Large intestine (tissue), 12 donors: ENCODE measurements around the gene DYNLRB2. TPM values are rescaled to one million over a fixed set of nuclear protein-coding genes. Genes with fewer than 3 reads are reported as not detected.

Experiments used
- DNase-seq, 2 donors: peaks; one replicate each; pipeline versions ENCODE4 v3.0.0 to v3.0.0-alpha.2; 2013
- H3K27ac ChIP-seq: one replicate; pipeline ENCODE4 v1.5.1; 2013; ENCODE audit warnings: low read length
- H3K27me3 ChIP-seq: 2 replicates; pipeline ENCODE4 v1.6.1; 2013; ENCODE audit warnings: low read length; ENCODE audit not compliant: control insufficient read depth, insufficient read depth
- H3K36me3 ChIP-seq: 2 replicates; pipeline ENCODE4 v1.6.1; 2013; ENCODE audit warnings: low read length; ENCODE audit not compliant: control insufficient read depth, insufficient read depth
- H3K4me1 ChIP-seq: one replicate; pipeline ENCODE4 v1.6.1; 2013; ENCODE audit warnings: low read length; ENCODE audit not compliant: control insufficient read depth, insufficient read depth
- H3K4me3 ChIP-seq: one replicate; pipeline ENCODE4 v1.5.1; 2013; ENCODE audit warnings: low read length
- H3K9me3 ChIP-seq: one replicate; pipeline ENCODE4 v1.6.1; 2013; ENCODE audit warnings: mild to moderate bottlenecking, low read depth, low read length, moderate library complexity; ENCODE audit not compliant: control insufficient read depth
- WGBS: methylation state at CpG from one replicate; pipeline ENCODE4 v1.1.5; 2013; ENCODE audit warnings: low lambda C conversion rate; ENCODE audit not compliant: insufficient coverage; 5-methylcytosine and 5-hydroxymethylcytosine counted together
- long read RNA-seq, 11 donors: transcript quantifications; one replicate each; lab custom pipeline, GENCODE V29; 2026
- polyA plus RNA-seq: library from polyadenylated mRNA; unstranded; fragments of 120-200 nt; gene quantifications from one replicate; pipeline ENCODE4 v1.2.1, GENCODE V29; 2013

Gene DYNLRB2
- polyA plus RNA-seq: 0.52 TPM
- long read RNA-seq, donor 1: 0 reads
- long read RNA-seq, donor 2, partial matches to known transcripts: 0 of 1 reads
- long read RNA-seq, donor 2, other reads (novel, unspliced or antisense): 0 of 1 reads
- long read RNA-seq, donor 3: 0 reads
- long read RNA-seq, donor 4: 0 reads
- long read RNA-seq, donor 5: 0 reads
- long read RNA-seq, donor 6: 0 reads
- long read RNA-seq, donor 7: 0 reads
- long read RNA-seq, donor 8, partial matches to known transcripts: 0 of 1 reads
- long read RNA-seq, donor 8, other reads (novel, unspliced or antisense): 0 of 1 reads
- long read RNA-seq, donor 9, partial matches to known transcripts: 0 of 1 reads
- long read RNA-seq, donor 9, other reads (novel, unspliced or antisense): 0 of 1 reads
- long read RNA-seq, donor 10: 0 reads
- long read RNA-seq, donor 11: 0 reads

DNA sequence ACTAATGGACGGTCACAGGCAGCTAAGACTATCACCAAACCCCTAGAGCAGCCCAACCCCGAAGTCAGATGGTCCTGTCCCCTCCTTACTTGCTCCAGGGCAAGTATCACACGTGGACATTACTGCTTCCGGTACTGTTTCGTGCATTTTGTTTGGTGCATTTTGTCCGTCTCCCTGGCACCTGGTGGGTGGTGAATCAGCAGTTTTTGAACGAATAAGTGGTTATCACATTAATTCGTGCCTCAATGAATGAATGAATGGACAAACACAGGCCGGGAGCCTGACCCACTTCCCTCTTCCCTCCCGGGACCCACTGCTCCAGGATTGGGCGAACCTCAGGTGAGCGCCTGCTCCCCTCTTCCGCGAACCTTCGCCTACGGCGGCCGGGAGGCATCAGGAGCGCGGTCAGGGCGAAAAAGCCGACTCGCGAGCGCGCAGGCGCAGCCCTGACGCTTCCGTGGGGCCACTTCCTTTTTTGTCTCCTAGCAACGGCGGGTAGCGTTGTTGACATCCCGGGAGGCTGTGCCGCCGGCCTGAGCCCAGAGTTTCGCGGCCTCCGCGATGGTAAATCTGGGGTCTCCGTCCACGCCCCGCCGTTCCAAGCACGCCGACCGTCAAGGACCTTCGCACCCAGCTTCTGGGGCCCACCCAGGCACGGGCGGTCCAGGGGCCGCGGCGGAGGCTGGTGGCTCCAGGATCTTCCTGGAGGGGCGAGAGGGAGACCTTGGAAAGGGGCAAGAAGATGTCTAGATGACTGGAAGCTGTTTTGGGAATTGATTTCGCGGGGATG lies at the start of gene DYNLRB2:
TSS of gene DYNLRB2 (plus strand) at position 478 of the 790 bp plus-strand sequence. CDS start at position 562, 84 bp downstream.
- WGBS: 0% methylated on average over 4 of the region's 55 CpGs
- peaks cover 3% of the 10 kb centered on the region for H3K4me1 ChIP-seq
- H3K27me3 ChIP-seq: no peaks in the 10 kb centered on the region
- no peaks in the 10 kb centered on the region for H3K9me3 ChIP-seq
- H3K4me3 ChIP-seq: peak within 1 kb of the TSS; percentile 74
- peak; percentile 95 to 98 for DNase-seq
- peak within 1 kb of the TSS; percentile 61 for H3K27ac ChIP-seq
- no peaks in the 10 kb centered on the region for H3K36me3 ChIP-seq

DNA sequence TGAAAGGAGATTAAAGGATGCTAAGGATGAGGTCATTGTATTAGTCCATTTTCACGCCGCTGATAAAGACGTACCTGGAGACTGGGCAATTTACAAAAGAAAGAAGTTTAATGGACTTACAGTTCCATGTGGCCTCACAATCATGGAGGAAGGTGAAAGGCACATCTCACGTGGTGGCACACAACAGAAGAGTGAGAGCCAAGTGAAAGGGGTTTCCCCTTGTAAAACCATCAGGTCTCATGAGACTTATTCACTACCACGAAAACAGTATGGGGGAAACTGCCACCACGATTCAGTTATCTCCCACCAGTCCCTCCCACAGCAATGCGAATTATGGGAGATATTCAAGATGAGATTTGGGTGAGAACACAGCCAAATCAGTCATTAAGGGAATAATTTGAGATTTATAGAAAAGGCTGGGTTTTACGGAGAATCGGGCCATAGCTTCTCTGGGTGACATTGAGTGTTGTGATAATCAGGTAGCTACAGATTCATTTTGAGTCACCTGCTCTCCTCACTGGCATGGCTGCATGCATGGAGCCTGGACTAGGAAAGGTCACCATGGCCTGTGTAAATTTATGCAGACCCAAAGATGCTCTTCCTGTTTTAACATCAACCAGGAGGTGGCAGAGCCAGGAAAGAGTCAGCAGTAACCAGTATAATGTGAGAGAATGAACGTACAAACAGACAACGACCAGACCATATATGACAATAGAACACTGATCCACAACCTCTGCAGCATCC lies 40.5 kb upstream of the DYNLRB2 start:
- Histone ChIP-seq H3K27me3 (no peaks in the 10 kb centered on the region), H3K4me3 (no peak overlapping the region), H3K36me3 (no peaks in the 10 kb centered on the region), H3K9me3 (no peaks in the 10 kb centered on the region), H3K27ac (no peak overlapping the region), H3K4me1 (no peaks in the 10 kb centered on the region)
- no CpG with 5 or more reads among the region's 11 CpGs for WGBS
- no peak for DNase-seq

DNA sequence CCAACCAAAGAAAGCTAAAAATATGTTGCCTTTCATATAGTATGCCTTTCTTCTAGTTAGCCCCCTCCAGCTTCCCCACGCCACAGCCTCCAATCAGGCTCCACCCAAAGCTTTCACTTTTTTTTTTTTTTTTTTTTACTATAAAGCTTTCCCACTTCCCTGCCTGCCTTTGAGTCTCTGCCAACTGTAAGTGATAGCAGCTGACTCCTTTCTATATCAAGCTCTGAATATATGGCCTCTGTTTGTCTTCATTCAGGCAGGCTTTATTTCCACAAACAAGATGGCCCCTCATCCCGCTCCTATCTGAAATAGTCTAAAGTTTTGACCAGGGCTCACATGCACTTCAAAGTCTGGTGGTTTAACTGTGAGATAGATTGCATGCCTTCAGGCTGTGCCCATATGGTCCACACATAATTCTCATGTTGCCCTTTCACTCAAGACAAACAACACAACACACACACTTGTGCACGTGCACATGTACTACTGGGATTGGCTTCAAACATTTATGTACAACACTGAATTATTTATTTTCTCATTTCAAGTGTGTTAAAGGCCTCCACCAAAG lies 39.8 kb upstream of the DYNLRB2 start:
- Histone ChIP-seq H3K27me3 (no peaks in the 10 kb centered on the region), H3K36me3 (no peaks in the 10 kb centered on the region), H3K27ac (no peak overlapping the region), H3K4me3 (no peak overlapping the region), H3K4me1 (no peaks in the 10 kb centered on the region), H3K9me3 (no peaks in the 10 kb centered on the region)
- WGBS: 80% methylated on average over 1 of the region's 3 CpGs
- DNase-seq: no peak

DNA sequence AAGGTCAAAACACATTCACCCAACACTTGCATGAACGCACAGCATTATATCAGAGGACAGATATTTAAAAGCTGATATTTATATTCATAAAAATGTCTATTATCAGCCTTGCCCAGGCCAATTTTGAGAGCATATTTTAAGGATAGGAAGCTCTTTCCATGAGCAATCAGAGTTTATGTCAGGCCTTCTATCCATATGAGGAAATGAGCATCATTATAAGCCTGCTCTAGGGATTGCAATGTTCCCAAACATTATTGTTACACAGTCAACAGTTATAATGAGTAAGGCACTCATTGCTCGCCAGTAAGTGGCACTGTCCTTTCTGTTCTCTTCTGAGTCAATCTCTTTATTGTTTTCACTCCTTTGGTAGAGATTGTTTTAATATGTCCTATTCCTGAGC lies 37.7 kb upstream of the DYNLRB2 start:
- no peak overlapping the region for H3K27ac ChIP-seq
- WGBS: 100% methylated on average over 1 of the region's 2 CpGs
- no peaks in the 10 kb centered on the region for H3K27me3 ChIP-seq
- no peaks in the 10 kb centered on the region for H3K4me1 ChIP-seq
- no peaks in the 10 kb centered on the region for H3K36me3 ChIP-seq
- no peak for DNase-seq
- no peak overlapping the region for H3K4me3 ChIP-seq
- H3K9me3 ChIP-seq: no peaks in the 10 kb centered on the region

DNA sequence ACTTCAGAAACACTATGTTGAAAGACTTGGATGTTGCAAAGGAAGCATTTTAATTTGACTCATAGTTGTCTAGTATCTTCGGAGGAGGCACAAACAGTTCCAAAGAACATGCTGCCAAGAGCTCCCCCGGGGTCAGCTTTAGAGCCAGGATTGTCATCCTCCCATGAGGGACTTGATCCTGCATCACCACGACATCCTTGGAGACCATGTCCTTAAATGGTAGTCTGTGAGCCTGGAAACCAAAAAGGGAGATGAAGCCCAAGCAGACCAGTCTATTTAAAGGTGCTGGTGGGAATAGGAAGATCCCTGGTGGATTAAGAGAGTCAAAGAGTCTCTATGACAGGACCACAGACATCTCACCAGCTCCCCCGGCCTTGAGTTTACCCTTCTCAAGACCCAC lies 33.3 kb upstream of the DYNLRB2 start:
- Histone ChIP-seq H3K4me3 (no peak overlapping the region), H3K27me3 (peaks cover 2% of the 10 kb centered on the region), H3K9me3 (no peaks in the 10 kb centered on the region), H3K27ac (no peak overlapping the region), H3K36me3 (no peaks in the 10 kb centered on the region), H3K4me1 (no peaks in the 10 kb centered on the region)
- no CpG with 5 or more reads among the region's 4 CpGs for WGBS
- DNase-seq: no peak

DNA sequence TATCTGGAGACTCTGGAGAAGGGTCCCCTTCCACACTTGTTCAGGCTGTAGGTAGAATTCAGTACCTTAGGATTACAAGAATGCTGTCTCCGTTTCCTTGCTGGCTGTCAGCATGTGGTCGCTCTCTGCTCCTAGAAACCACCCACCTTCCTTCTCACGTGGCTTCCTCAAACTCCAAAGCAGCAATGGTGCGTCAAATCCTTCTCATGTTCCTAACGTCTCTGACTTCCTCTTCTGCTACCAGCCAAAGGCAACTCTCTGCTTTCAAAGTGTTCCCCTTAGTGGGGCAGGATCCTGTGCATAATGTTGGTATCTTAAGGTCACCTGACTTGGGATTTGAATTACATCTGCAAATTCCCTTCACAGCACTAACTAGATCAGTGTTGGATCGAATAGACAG lies 30.9 kb upstream of the DYNLRB2 start:
- Histone ChIP-seq H3K36me3 (no peaks in the 10 kb centered on the region), H3K27ac (no peak overlapping the region), H3K4me3 (no peak overlapping the region), H3K4me1 (no peaks in the 10 kb centered on the region), H3K27me3 (peaks cover 2% of the 10 kb centered on the region), H3K9me3 (no peaks in the 10 kb centered on the region)
- no peak for DNase-seq
- WGBS: 57% methylated on average over 4 of the region's 6 CpGs

DNA sequence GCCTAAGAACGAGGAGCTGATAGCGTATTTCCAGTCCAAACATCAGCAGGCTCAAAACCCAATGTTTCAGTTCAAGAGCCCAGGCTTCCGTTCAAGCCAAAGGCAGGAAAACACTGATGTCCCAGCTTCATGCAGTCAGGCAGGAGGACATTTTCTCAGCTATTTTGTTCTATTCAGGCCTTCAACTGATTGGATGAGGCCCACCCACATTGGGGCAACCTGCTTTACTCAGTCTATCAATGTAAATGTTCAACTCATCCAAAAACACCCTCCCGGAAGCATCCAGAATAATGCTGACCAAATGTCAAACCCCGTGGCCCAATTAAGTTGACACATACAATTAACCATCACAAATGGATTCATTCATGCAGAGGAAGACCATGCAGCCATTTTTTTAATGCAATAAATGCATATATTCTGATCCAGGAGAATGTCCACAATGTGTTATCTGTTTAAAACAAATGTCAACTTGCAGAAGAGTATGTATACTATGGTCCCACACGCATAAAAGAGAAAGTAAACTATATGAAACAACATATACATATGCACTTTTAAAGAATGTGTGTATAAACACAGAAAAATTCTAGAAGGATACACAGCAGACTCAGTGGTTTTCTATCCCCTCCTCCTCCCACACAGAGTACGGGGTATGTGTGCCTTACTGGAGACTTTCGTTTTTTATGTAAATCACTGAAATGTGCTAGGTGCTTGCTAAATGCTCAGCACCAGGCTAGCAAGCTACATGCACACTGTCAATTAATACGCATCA lies 28.8 kb upstream of the DYNLRB2 start:
- H3K36me3 ChIP-seq: no peaks in the 10 kb centered on the region
- 94% methylated on average over 2 of the region's 9 CpGs for WGBS
- no peaks in the 10 kb centered on the region for H3K9me3 ChIP-seq
- H3K27ac ChIP-seq: no peak overlapping the region
- H3K4me1 ChIP-seq: no peaks in the 10 kb centered on the region
- no peak overlapping the region for H3K4me3 ChIP-seq
- no peak for DNase-seq
- H3K27me3 ChIP-seq: peaks cover 2% of the 10 kb centered on the region

DNA sequence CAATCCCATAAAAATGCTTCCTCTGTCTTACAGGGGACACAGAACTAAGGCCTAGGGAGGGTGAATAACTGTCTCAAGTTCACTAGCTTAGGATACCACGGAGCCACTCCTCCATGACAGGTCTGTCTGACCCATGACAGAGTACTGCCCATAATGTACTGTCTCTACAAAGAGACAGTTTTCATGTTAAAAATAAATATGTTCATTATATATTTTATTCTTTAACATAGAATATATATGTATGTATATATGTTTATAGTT lies 28.3 kb upstream of the DYNLRB2 start:
- H3K4me3 ChIP-seq: no peak overlapping the region
- no peak overlapping the region for H3K27ac ChIP-seq
- no peaks in the 10 kb centered on the region for H3K4me1 ChIP-seq
- no peak for DNase-seq
- no peaks in the 10 kb centered on the region for H3K9me3 ChIP-seq
- peaks cover 2% of the 10 kb centered on the region for H3K27me3 ChIP-seq
- no peaks in the 10 kb centered on the region for H3K36me3 ChIP-seq
- no CpG with 5 or more reads among the region's 1 CpG for WGBS

DNA sequence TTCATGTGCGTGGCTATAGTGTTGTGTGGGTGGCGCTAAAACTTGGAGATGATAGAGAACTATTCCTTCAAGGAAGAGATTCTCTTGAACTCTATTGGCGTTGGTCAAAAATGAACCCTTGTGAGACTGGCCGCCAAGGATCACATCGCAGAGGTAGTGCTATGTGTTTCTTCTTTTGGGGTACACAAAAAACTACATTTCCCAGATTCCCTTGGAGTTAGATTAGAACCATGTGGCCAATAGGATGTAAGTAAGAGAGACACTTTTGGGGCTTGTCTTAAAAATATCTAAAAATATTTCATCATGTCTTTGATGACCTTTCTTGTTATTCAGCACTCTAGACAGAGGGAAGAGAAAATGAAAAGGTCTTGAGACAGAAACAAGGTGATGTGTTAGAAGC lies 25.4 kb upstream of the DYNLRB2 start:
- H3K27ac ChIP-seq: no peak overlapping the region
- DNase-seq: no peak
- WGBS: 100% methylated on average over 1 of the region's 5 CpGs
- H3K9me3 ChIP-seq: no peaks in the 10 kb centered on the region
- no peaks in the 10 kb centered on the region for H3K27me3 ChIP-seq
- no peaks in the 10 kb centered on the region for H3K4me1 ChIP-seq
- no peak overlapping the region for H3K4me3 ChIP-seq
- no peaks in the 10 kb centered on the region for H3K36me3 ChIP-seq

DNA sequence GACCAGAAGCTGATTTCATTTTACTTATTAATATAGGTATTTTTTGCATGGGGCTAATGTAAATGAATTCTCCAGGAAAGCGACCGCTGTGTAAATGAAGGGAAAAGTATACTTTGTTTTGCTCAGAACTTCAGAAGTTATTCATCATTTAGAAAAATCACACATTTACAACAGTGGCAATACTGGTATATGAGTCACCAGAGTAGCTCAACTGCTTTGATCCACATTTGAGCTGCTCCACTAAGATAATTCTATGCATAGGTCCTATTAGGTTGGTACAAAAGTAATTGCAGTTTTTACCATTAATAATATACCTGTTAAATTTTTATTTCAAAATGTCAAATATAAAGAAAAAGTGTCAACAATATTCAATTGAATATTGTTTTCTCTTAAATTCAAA lies 22.9 kb upstream of the DYNLRB2 start:
- Histone ChIP-seq H3K27ac (no peak overlapping the region), H3K27me3 (no peaks in the 10 kb centered on the region), H3K4me3 (no peak overlapping the region), H3K9me3 (no peaks in the 10 kb centered on the region), H3K36me3 (no peaks in the 10 kb centered on the region), H3K4me1 (no peaks in the 10 kb centered on the region)
- 93% methylated on average over 2 of the region's 2 CpGs for WGBS
- no peak for DNase-seq
